Measurements from ENCODE around the gene FABP7.

Gene FABP7

GRCh38 chr6:122779667-122780066 is at the start of gene FABP7:
FABP7 (plus strand) TSS chr6:122779716; CDS start chr6:122779795, 79 bp downstream.
- TF ChIP-seq CTCF (IDR thresholded peaks at IDR 0.05; ENCODE audit: low read depth, low read length) = no peak
- no peak within 1 kb of the TSS for H3K4me3 ChIP-seq (ENCODE audit: low read depth, low read length)
- in situ Hi-C loops (cut with HindIII; ENCODE audit: low sequenced_read_pairs) = no loop called here
- DNase-seq (ENCODE audit: low read depth, low spot score) = no peak

- in situ Hi-C loops (cut with HindIII; ENCODE audit: low sequenced_read_pairs) = no loop called here
- no peak for TF ChIP-seq CTCF (IDR thresholded peaks at IDR 0.05; ENCODE audit: low read depth, low read length)
- no peak for DNase-seq (ENCODE audit: low read depth, low spot score)
- no peak overlapping the region for H3K4me3 ChIP-seq (ENCODE audit: low read depth, low read length)
Measured at GRCh38 chr6:122730334-122730733, 49.2 kb upstream of the FABP7 start.

GRCh38 chr6:122730775-122731386 is 48.6 kb upstream of the FABP7 start:
- in situ Hi-C loops (cut with HindIII; ENCODE audit: low sequenced_read_pairs) = no loop called here
- peak; percentile 53 for DNase-seq (ENCODE audit: low read depth, low spot score)
- no peak overlapping the region for H3K4me3 ChIP-seq (ENCODE audit: low read depth, low read length)
- TF ChIP-seq CTCF (IDR thresholded peaks at IDR 0.05; ENCODE audit: low read depth, low read length) = peak; percentile 67

GRCh38 chr6:122733259-122733658 is 46.3 kb upstream of the FABP7 start:
- in situ Hi-C loops (cut with HindIII; ENCODE audit: low sequenced_read_pairs) = no loop called here
- H3K4me3 ChIP-seq (ENCODE audit: low read depth, low read length) = no peak overlapping the region
- TF ChIP-seq CTCF (IDR thresholded peaks at IDR 0.05; ENCODE audit: low read depth, low read length) = no peak
- no peak for DNase-seq (ENCODE audit: low read depth, low spot score)

GRCh38 chr6:122734529-122735395 is 44.8 kb upstream of the FABP7 start:
- no peak for DNase-seq (ENCODE audit: low read depth, low spot score)
- TF ChIP-seq CTCF (IDR thresholded peaks at IDR 0.05; ENCODE audit: low read depth, low read length) = no peak
- H3K4me3 ChIP-seq (ENCODE audit: low read depth, low read length) = no peak overlapping the region
- in situ Hi-C loops (cut with HindIII; ENCODE audit: low sequenced_read_pairs) = no loop called here

GRCh38 chr6:122735582-122735981 is 43.9 kb upstream of the FABP7 start:
- in situ Hi-C loops (cut with HindIII; ENCODE audit: low sequenced_read_pairs) = no loop called here
- no peak for DNase-seq (ENCODE audit: low read depth, low spot score)
- H3K4me3 ChIP-seq (ENCODE audit: low read depth, low read length) = no peak overlapping the region
- no peak for TF ChIP-seq CTCF (IDR thresholded peaks at IDR 0.05; ENCODE audit: low read depth, low read length)

Measured in astrocyte of the spinal cord (primary cell).